ENCODE data around the gene TSSC4.
"Not testable (repeated sequence)": the region's sequence is repeated elsewhere in the genome, so short reads cannot be mapped to it uniquely, and the experiment has no call there.

The TSSC4 gene

DNA sequence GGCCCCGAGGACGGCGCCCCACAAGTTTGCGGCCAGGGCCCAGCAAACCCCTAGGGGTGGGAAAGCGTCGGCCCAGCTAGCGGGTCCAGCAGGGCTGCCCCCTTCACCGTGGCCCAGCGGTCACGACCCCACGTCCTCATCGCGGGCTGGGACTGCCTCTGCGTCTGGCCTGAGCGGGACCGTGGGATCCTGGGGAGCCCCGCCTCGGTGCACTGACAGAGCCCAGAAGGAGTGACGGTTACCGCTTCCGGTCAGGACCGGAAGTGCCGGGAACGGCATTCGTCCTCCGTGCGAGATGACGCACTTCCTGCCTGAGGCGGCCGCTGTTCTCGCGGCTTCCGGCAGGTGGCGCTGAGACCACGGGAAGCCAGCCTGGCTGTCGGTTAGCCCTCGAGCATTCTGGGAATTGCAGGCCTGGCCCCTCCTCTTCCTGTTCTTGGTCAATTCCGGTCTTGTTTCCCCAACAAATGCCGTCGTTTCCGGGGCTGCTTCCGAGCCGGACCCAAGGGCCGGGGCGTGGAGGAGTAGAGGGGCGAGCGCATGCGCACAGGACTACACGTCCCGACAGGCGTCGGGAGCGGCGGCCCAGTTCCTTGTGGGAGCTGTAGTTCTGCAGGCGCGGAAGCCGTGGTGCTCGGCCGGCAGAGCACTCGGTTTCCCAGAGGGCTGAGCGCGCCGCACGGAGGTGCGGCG, at the start of gene TSSC4:
TSSC4 (plus strand) TSS at position 682 of the 693 bp plus-strand sequence. CDS start 1,884 bp downstream, outside the sequence.
- DNase-seq: peak; percentile 99

DNA sequence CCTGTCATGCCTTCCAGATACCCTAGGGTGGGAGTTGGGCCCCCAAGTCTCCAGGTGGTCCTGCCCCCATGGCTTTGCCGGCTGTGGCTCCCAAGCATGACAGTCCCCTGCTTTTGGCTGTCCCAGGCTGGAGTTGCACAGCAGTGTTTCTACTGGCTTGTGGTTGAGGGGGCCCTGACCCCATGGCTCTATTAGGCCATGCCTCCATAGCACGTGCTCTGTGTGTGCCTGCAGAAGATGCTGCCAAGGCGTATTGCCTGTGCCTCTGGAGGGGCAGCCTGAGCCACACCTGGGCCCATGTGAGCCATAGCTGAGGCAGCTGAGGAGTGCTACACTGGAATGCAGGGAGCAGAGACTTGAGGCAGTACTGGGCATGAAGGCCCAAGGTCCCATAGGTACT, 48.8 kb upstream of the TSSC4 start:
- no peak for DNase-seq

DNA sequence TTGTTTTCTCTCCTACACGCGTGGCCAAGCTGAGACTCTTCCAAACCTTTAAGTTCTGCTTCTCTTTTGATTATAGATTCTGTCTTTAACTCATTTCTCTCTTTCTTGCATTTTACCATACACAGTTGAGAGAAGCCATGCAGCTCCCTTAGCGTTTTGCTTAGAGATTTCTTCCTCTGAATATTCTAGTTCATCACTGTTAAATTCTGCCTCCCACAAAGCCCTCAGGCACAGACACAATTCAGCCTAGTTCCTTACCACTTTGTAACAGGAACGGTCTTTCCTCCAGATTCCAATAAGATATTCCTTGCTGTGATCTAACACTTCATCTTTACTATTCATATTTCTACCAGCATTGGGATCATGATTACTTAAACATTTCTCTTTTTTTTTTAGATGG, 48.1 kb upstream of the TSSC4 start:
- no peak for DNase-seq

DNA sequence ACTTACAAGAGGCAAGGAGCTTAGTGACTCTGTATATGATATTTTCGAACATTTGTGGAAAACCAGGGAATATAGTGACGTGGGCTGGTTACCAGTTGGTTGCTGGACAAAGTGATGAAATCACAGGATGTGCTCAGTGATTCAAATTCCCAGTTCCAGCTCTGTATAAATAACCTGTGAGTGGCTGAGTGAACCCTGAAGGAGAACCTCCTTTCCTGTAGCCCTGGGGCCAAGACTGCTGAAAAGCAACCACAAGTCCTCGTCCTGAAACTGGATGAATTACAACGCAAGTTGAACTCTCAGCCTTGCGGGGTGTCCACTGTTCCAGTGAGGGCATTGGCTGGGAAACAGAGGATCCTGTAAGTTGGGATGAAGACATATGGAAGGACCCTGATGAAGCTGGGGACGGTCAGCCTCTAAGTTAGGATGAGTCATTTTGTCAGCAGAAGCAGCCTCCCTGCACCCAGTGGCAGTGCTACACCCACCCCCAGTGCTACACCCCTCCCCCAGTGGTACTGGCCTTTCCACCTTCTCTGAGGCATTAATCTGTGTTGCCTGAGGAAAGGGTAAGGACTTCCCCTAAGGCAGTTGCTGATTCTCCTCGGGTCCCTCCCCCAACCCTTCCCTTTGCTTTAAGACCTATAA, 45.4 kb upstream of the TSSC4 start:
- no peak for DNase-seq

DNA sequence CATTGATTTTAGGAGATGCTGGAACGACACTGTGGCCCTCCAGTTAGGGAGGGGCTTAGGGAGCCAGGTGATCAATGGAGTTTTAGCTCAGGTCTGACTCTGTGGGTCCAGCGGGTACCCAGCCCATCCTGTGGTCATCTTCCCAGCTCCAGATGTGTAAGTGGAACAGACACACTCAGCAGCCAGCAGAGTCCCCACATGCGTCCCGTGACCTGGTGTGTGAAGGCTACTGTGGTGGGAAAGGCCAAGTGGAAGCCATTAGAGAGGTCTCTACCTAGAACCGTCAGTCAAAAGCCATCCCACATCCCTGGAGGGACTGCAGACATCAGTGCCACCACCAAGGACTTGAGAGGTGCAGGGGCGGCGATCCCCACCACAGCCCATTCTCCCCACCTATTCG, 43.3 kb upstream of the TSSC4 start:
- no peak for DNase-seq

DNA sequence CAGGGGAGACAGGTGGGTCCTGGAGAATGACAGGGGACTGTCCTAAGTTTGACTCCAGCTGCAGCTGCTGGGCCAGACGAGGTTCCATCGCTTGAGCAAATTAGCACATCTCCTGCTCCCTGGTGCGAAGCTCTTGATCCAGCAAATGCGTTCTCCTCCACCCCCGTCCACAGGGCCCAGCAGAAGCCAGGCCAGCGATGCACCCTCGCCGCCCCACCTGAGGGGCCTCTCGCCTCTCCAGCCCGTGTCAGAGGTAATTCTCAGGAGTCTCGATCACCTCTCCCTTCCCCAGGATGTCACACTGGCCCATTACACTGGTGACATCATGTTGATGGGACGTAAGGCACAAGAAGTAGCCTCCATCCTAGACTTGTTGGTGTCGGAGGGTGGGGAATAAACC, 42.9 kb upstream of the TSSC4 start:
- not testable (repeated sequence) for DNase-seq

DNA sequence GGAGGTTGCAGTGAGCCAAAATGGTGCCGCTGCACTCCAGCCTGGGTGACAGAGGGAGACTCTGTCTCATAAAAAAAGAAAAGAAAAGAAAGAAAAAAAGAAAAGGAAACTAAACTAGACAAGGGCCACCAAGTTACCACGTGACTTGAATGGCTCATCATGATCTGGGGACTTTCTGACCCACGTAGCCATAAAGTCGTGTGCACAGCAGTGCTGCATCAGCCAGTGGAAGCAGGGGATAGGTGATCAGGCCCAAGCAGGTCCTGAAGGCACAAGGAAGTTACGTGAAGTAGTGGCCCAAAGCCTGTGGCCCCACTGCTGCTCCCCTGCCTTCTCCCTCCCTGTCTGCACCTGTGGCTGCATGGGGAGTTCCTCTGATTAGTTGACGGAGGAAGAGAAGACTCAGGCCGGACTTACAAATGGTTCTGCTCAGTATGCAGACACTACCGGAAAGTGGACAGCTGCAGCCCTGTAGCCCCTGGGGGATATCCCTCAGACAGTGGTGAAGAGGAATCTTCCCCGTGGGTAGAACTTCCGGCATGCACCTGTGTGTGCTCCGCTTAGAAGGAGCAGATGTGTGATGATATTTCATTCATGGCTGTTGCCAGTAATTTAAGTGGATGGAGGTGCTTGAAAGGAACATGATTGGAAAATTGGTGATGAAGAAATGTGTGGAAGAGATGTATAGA, 41.7 kb upstream of the TSSC4 start:
- no peak for DNase-seq

DNA sequence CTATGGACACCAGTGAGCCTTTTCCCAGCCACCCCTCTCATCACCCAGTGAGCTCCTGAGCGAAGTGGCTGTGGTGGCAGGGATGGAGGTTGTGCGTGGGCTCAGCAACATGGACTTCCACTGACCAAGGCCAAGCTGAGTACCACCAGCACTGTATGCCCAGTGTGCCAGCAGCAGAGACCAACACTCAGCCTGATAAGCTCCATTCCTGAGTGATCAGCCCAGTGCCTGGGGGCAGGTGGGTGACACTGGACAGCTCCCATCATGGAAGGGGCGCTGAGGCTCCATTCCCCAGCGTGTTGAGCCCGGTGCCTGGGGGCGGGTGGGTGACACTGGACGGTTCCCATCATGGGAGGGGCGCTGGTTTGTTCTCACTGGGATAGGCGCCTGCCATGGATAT, 41.0 kb upstream of the TSSC4 start:
- no peak for DNase-seq

DNA sequence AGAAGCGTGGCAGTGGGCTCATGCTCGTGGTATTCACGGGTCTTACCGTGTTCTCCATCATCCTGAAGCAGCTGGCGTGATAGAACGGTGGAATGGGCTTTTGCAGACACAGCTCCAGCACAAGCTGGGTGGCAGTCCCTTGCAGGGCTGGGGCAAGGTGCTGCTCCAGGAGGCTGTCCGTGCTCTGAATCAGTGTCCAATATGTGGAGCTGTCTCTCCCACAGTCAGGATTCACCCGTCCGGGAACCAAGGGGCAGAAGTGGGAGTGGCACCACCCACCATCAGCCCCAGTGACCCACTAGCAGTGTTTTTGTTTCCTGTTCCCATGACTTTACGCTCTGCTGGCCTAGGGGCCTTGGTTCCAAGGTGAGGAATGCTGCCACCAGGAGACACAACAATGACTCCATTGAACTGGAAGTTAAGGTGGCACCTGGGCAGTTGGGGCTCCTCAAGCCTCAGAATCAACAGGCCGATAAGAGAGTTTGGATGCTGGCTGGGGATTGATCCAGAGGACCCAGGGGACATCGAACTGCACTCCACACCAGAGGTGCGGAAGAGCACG, 40.4 kb upstream of the TSSC4 start:
- no peak for DNase-seq

DNA sequence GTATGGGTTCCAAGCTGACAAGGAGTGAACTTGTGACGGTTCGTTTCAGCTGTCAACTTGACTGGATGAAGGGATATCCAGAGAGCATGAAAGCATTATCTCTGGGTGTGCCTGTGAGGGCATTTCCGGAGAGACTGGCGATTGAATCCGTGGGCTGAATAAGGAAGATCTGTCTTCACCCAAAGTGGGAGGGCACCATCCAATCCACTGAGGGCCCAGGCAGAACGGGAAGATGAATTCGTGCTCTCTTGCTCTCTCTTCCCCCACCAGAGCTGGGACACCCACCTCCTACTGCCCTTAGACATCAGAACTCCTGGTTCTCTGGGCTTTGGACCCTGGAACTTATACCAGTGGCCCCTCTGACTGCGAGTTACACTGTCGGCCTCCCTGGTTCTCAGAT, 39.0 kb upstream of the TSSC4 start:
- DNase-seq: no peak

DNA sequence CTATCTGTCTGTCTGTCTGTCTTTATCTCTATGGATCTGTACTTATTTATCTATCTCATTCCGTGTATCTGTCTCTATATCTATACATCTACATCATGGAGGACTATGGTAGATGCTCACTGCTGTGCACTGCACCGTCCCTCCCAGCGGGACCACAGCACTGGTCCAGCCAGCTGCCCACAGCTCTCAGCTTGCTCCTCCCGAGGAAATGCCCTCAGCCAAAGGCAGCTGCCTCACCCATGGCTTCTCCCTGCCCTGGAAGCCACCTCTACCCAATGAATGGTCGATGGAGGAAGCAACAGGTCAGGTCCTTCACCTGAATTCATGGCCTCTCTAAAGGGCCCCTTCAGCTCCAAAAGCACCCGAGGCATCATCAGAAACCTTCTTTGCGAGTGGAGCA, 38.1 kb upstream of the TSSC4 start:
- no peak for DNase-seq

DNA sequence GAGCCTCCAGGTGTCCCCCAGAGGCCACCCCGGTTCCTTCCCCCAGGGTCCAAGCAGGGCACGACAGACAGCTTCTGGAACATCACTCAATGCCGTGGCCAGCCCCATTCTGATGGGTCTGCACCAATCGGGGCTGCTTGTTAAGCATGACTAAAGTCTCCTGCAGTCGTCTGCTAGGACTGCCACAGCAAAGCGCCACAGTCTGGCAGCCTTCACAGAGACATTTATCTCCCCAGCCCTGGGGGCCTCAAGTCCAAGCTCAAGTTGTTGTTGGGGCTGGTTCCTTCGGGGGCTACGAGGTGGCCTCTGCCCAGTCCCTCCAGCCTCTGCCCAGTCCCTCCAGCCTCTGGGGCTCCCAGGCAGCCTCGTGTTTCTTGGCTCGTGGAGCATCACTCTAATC, 37.4 kb upstream of the TSSC4 start:
- DNase-seq: no peak

DNA sequence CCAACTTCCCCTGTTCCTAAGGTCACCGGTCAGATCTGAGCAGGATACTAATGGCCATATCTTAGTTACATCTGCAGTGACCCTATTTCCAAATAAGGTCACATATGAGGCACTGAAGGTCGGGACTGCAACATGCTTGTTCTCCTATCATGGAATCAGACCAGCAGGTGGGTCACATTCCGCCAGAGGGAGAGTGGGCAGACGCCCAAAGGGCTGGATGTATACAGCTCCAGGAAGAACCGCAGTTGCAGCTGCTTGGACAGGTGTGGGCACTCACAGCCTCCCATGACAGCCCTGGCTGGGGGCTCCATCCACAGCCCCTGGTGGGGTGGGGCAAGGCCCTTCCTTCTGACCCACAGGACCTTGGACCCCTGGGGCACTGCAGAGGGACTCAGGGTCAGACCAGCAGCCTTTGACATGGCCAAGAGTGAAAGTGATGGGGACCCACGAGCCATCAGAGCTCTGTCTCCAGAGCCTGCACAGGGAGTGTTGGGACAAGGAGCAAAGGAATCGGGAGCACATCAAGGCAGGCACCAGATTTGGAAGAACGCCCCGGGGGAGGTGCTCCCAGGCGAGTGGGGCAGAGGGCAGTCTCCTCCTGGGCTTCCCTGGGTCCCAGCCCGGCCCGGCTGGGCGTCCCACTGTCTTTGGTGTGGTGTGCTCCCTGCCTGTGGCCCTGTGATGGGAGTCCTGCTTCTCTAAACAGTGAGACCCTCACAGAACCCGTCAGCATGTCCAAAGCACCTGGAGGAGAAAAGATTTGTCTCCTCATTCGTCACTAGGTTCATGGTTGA, 36.8 kb upstream of the TSSC4 start:
- DNase-seq: no peak

DNA sequence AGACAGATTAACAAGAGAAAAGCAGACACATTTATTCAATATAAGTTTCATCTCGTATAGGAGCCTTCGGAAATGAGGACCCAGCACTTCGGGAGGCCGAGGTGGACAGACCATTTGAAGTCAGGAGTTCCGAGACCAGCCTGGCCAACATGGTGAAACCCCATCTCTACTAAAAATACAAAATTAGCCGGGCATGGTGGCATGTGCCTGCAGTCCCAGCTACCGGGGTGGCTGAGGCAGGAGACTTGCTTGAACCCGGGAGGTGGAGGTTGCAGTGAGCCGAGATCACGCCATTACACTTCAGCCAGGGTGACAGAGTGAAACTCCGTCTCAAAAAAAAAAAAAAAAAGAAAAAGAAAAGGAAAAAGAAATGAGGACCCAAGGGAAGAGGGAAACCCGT, 36.2 kb upstream of the TSSC4 start:
- DNase-seq: not testable (repeated sequence)

DNA sequence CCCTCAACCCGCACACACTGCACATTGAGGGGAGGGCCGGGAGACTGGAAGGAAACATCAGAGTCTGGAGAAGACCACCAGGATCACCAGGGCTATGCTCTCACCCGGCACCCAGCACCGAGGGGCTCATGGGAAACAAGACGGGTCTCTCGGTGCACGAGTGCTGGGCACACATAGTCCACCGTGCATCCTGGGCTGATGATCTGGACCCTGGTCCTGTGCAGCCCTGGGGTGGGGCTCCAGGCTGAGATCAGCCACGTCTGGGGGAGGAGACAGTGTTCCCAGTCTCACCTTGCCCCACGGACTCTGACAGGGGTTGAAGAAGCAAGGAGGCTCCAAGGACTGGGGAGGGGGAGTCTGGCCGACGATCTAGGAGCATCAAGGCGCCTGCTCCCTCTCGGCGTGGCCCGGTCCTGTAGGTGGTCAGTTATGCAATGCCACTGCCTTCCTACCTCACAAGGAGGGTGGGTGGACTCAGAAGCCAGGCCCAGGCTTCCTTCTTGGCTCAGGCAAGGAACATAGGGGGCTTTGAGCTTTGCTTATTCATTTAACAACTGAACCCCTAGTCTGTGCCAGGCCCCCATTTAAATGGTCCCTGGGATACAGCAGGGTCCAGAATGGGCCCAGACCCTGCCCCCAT, 34.9 kb upstream of the TSSC4 start:
- DNase-seq: no peak

DNA sequence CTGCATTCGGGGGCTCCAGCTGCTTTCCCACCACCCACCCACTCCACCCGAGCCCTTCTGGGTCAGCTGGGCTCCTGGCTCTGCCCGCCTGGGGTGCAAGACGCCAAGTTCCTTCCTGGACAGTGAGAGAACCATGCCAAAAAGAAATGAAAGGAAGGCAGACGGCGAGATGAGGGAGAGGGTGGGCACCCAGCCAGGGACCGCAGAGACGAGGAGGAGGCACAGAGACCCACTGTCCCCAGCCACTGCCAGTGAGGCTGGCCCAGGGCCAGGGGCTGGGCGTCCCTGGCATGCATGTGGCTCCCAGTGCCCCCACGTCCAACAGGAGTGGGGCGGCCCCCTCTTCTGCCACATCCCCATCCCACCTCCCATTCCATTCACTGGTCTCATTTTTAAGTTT, 34.3 kb upstream of the TSSC4 start:
- DNase-seq: no peak

DNA sequence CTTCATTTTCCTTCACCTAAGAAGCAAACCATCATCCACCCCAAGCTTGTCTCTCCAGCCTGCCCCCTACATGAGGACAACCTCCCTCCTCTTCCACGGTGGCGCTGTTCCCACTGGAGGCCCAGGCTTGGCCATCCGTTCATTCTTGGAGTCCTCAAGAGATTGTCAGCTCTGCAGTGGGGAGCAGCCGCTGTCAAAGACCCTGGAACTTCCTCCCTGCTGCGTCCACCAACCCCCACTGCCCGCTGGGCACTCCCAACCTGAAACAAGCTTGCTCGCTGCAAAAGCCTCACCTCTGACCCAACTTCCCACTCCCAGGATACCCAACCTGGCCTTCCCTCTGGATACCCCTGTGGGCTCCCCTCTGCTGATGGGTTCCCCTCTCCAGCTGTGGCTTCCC, 33.8 kb upstream of the TSSC4 start:
- no peak for DNase-seq

DNA sequence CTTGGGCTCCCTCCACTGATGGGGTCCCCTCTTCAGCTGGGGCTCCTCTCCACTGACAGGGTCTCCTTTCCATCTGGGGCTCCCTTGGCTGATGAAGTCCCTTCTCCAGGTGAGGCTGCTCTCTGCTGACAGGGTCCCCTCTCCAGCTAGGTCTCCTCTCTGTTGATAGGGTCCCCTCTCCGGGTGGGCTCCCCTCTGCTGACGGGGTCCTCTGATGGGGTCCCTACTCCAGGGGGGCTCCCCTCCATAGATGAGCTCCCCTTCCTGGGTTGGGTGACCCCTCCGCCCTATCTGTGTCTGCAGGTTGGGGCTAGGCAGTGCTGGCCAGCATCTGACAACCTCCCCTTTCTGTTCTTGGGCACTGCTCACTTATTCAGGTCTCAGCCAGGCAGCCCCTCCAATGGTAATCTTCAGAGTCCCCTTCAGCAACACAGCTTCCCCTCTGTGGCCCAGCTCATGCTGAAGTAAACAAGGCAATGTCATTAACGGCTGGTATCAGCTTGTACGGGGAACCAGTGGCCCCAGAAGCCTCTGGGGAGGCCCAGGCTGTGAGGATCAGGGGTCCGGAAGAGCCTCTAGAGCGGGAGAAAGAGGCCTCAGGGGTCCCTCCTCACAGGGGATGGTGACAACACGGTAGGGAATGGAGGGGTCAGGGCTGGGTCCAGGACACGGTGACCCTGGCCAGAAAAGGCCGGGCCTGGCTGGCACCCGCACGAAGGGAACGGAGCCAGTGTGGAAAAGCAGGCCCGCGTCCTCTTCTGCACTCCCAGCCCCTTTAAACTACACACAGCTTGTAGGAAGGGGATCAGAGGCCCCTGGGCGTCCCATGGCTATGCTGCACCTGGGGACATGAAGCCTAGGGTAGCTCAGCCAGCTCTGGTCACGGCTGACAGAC, 33.0 kb upstream of the TSSC4 start:
- no peak for DNase-seq

DNA sequence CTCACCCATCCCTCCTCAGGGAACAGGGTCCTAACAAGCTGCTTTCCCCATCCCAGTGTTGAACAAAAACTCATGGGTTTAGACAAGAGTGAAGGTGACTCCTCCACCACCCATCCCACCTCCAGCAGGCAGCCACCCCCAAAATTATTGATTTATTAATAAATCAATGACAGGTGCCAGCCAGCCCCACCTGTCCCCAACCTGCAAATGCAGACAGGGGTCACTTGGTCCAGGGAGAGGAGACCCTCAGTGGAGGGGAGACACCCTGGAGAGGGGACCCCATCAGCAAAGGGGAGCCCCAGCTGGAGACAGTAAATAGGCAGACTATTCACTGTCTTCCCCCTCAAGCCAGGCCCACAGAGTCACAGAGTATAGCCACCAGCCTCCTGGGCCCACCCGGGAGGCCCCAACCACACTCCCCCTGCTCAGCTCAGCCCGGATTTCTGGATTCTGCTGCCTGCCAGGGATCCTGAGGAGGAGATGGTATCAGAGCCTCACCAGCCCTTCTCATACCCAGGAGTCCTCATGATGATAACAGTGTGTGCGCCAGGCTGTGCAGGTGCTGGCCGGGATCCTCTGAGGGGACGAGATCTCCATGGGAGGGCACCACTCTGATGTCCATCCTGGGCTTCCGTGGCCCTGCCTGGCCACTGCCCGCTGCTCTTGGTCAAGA, 32.2 kb upstream of the TSSC4 start:
- DNase-seq: no peak

DNA sequence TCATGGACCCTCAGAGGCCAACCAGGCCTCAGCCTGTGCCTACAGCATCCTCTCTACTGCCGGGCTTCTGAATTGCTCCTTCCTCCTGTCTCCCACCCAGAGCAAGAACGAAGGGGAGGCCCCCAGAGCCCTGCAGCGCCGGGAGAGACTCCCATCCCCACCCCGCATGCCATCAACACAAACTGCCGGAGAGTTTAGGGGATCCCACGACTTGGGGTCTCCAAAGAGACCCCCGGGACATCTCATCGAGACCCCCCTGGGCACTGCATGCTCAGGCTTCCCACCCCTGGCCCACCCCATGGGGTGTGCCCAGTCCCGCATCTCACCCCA, 31.7 kb upstream of the TSSC4 start:
- DNase-seq: no peak

DNA sequence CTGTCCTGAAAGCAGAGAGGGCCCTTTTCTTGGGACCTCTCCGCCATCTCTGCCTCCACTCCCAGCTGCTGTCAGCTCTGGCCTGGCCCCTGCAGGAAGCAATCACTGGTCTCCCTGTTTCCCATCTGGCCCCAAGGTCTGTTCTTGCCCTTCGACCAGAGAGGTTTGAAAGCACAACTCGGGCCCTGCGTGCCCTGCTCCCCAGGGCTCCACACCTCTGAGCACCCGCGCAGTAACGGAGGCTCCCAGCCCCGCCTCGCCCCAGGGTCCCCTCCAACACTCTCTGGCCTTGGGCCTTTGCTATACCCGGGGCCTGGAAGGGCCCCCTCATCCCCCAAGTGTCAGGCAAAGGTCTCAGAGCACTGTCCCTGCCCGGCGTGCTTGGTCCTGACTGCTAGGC, 31.2 kb upstream of the TSSC4 start:
- no peak for DNase-seq
